Heart right ventricle (tissue), 16 donors: ENCODE data around the gene ZBP1. TPM values are rescaled to one million over a fixed set of nuclear protein-coding genes. Genes with fewer than 3 reads are reported as not detected.

ENCODE experiments used
- ATAC-seq, 8 donors: fragments of 200-7000 bp; cut with Tn5 transposase; one replicate each; pipeline ENCODE4 v1.9.1; 2020; ENCODE audit warnings: mild to moderate bottlenecking in 8 of 8, moderate library complexity in 8 of 8, moderate number of reproducible peaks in 1 of 8
- DNase-seq, 2 donors: peaks; one replicate each; pipeline ENCODE4 v3.0.0-alpha.2; 2020
- H3K27ac ChIP-seq, 10 donors: fragments of 200-600 bp; sonication (generic) in 2 of 10; one replicate each; pipeline versions ENCODE4 v1.5.0 to v1.8.0; 2020 to 2022; ENCODE audit warnings: mild to moderate bottlenecking in 3 of 10
- H3K27me3 ChIP-seq, 7 donors: fragments of 200-600 bp; one replicate each; pipeline ENCODE4 v1.8.0; 2021 to 2022; ENCODE audit warnings: mild to moderate bottlenecking in 2 of 7
- H3K36me3 ChIP-seq, 9 donors: fragments of 200-600 bp; sonication (generic) in 1 of 9; one replicate each; pipeline versions ENCODE4 v1.5.0 to v1.8.0; 2020 to 2022; ENCODE audit warnings: mild to moderate bottlenecking in 2 of 9
- H3K4me1 ChIP-seq, 9 donors: fragments of 200-600 bp; sonication (generic) in 1 of 9; one replicate each; pipeline versions ENCODE4 v1.5.0 to v1.8.0; 2020 to 2022; ENCODE audit warnings: mild to moderate bottlenecking in 4 of 9
- H3K4me3 ChIP-seq, 10 donors: fragments of 200-600 bp; sonication (generic) in 2 of 10; one replicate each; pipeline versions ENCODE4 v1.5.0 to v1.8.0; 2020 to 2022; ENCODE audit warnings: mild to moderate bottlenecking in 7 of 10, moderate library complexity in 2 of 10
- H3K9me3 ChIP-seq, 11 donors: fragments of 200-600 bp in 10 of 11; sonication (generic) in 2 of 11; one replicate each; pipeline versions ENCODE4 v1.5.0 to v1.8.0; 2013 to 2022; ENCODE audit warnings: mild to moderate bottlenecking in 2 of 11, control low read depth in 1 of 11, moderate library complexity in 1 of 11
- WGBS, 2 donors: extraction: QIAGEN DNeasy Blood & Tissue Kit; methylation state at CpG; one replicate each; pipeline ENCODE4 v1.1.7; 2013; ENCODE audit warnings: inconsistent platforms in 1 of 2; 5-methylcytosine and 5-hydroxymethylcytosine counted together
- intact Hi-C, 10 donors: fragments of 100-400 bp; cut with DNase I; formaldehyde crosslinking; loops; one replicate each; pipeline versions ENCODE4 v1.11.1 to v1.14.2; 2022
- polyA plus RNA-seq, 2 donors: library from polyadenylated mRNA; stranded (reverse); fragments of 200-250 nt; gene quantifications; one replicate each; pipeline ENCODE4 v1.2.3, GENCODE V29; 2013
- total RNA-seq, 10 donors: library from RNA; stranded (reverse); fragmentation: NEBNext Ultra II Directional in 3 of 10; extraction: Animal tissue kit (Norgen Biotek cat#: 25700) in 3 of 10; gene quantifications; one replicate each; pipeline versions ENCODE4 v1.2.1 to v1.2.4, GENCODE V29; 2021 to 2023
- TF ChIP-seq, protein P1 (sequence below), 9 donors: fragments of 200-600 bp; sonication (generic) in 2 of 9; IDR thresholded peaks; one replicate each; pipeline versions ENCODE4 v1.5.0 to v1.8.0; 2021 to 2022; ENCODE audit warnings: antibody characterized with exemption in 9 of 9, mild to moderate bottlenecking in 5 of 9, moderate library complexity in 1 of 9
- donor health status: Arrhythmogenic right ventricular cardiomyopathy.
- donor health status: ischemic (EF 13 %, LVEDD 7.1; RV severe dilation, severe dysfunction).
- donor health status: healthy with polysubstance abuse.
- donor health status: DM: no; HTN: yes; CAD: no.
- donor health status: DM: no; HTN: no; CAD: no.
- donor health status: ischemic (EF 25% LVEDD 6.9; RV normal size, moderate dysfunction).
- donor health status: ischemic (EF 25% LVEDD 5.7; RV mildly dilated, moderate dysfunction).
- donor health status: healthy.
- donor health status: DM: yes; HTN: yes; CAD: no.
- donor health status: Ischemic cardiomyopathy.
- donor health status: ischemic (EF 35%, LVEDD 5.7; RV mildly dilated, moderate dysfunction).
- donor health status: nonischemic (EF 11% LVEDD 7.7; RV severe dilation, severe dysfunction).
- donor health status: DM: yes; HTN: yes; CAD: no.
- donor health status: PGD.
- donor health status: ischemic (EF 29% LVEDD 5.4; RV normal size, mild dysfunction).
- donor health status: nonischemic (EF 23%, LVEDD 6.1; RV moderate dilation, normal function).

The ZBP1 gene
- total and polyA plus RNA-seq, 12 donors: 0.13 to 1.2 (median 0.31) TPM; not detected in 2

DNA sequence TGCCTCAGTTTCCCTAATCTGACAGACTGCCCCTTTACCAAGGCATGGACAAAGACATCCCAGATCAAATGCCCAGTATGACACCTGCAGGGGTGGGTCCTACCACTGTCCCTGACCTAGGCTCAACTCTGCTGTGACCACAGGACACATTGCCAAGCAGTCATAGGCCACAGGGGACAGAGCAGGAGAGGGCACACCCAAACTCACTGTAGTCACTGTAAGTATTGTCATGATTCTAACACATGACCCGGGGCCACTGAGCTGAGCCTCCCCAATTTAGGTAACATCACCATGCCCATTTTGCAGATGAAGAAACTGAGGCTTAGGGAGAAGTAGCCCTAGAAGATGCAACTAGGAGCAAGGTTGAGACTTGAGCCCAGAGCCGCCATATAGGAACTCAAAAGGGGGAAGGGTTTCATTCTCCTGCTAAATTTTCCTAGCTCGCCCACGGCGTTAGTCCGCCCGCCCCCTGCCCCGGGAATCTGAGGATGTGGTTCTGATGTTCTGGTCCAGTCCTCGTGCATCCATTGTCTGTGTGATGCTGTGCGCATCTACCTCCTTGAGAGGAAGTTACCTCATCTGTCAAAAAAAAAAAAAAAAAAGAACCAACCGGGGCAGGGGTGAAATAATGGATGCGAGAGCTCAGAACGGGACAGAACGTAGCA lies 44.8 kb upstream of the ZBP1 start:
- Histone ChIP-seq H3K27me3 (no peaks in the 10 kb centered on the region), H3K27ac (no peak overlapping the region), H3K4me3 (no peak overlapping the region), H3K4me1 (peaks cover 0 to 33% (median 8%) of the 10 kb centered on the region in 9 donors), H3K36me3 (peaks cover 0 to 6% (median 0%) of the 10 kb centered on the region in 9 donors), H3K9me3 (no peaks in the 10 kb centered on the region)
- intact Hi-C loops: no loop called here
- DNase-seq: no peak
- no peak for ATAC-seq
- WGBS, 2 donors: 86 to 90% methylated on average over 14 of the region's 14 CpGs
- TF ChIP-seq, protein P1, sequence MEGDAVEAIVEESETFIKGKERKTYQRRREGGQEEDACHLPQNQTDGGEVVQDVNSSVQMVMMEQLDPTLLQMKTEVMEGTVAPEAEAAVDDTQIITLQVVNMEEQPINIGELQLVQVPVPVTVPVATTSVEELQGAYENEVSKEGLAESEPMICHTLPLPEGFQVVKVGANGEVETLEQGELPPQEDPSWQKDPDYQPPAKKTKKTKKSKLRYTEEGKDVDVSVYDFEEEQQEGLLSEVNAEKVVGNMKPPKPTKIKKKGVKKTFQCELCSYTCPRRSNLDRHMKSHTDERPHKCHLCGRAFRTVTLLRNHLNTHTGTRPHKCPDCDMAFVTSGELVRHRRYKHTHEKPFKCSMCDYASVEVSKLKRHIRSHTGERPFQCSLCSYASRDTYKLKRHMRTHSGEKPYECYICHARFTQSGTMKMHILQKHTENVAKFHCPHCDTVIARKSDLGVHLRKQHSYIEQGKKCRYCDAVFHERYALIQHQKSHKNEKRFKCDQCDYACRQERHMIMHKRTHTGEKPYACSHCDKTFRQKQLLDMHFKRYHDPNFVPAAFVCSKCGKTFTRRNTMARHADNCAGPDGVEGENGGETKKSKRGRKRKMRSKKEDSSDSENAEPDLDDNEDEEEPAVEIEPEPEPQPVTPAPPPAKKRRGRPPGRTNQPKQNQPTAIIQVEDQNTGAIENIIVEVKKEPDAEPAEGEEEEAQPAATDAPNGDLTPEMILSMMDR (IDR thresholded peaks at IDR 0.05): no peak

DNA sequence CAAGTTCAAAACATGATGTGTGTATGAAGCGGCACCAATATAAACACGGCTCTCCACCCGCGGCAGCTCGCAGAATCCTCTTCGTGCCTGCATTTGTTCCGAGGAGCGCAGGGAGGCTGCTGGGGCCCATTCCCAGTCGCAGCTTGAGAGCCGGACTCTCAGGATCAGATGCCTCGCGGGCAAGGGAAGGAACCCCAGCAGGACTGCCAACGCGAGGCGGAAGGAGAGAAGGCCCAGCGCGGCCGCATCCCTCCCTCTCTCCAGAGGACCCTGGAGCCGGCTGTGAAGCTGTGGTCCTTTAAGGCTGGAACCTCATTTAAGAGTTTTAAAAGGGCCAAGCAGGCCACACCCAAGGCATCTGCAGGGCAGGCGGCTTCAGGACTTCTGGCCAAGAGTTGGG lies 44.2 kb upstream of the ZBP1 start:
- H3K27ac ChIP-seq: no peak overlapping the region
- no peak overlapping the region for H3K4me3 ChIP-seq
- peaks cover 0 to 7% (median 0%) of the 10 kb centered on the region in 9 donors for H3K36me3 ChIP-seq
- WGBS, 2 donors: 89 to 90% methylated on average over 20 of the region's 20 CpGs
- DNase-seq: no peak
- H3K9me3 ChIP-seq: no peaks in the 10 kb centered on the region
- TF ChIP-seq, protein P1 (IDR thresholded peaks at IDR 0.05): no peak
- no peak for ATAC-seq
- intact Hi-C loops: no loop called here
- H3K27me3 ChIP-seq: no peaks in the 10 kb centered on the region
- H3K4me1 ChIP-seq: peaks cover 0 to 33% (median 8%) of the 10 kb centered on the region in 9 donors

DNA sequence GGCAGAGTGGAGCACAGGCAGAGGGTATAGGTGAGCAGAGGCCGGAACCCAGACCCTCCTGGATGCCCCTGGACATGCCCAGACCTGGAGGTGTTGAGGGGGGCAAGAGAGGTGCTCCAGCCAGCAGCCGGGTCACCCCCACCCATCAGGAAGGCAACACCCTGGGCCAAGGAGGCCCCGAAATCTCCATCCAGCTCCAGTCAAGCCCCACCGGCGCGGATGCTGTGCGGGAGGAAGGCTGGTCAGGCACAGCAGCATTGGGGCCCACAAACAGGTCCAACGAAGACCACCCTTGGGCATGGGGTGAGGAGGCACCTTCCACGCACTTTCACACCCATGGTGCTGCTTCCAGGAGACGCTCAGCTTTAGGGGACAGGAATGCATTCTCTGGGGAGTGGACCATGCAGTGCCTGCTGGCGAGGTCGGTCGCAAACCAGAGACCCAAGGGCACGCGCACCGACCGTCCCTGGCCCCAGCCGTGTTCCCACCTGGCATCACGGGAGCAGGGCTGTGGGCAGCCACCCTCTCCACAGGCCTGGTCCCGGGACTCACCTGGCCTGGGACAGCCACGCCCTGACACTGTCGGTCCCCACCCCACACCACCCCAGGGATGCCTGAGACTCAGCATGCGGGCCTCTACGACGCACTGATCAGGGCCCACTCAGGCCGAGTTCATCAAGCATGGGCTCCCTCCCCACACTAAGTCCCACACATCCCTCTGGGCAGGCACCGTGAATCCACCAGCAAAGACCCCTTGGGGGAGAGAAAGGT lies 43.6 kb upstream of the ZBP1 start:
- no peak for DNase-seq
- intact Hi-C loops: no loop called here
- ATAC-seq: no peak
- peaks cover 0 to 13% (median 0%) of the 10 kb centered on the region in 9 donors for H3K36me3 ChIP-seq
- H3K4me3 ChIP-seq: no peak overlapping the region
- TF ChIP-seq, protein P1 (IDR thresholded peaks at IDR 0.05): no peak
- 93 to 97% methylated on average over 27 of the region's 27 CpGs for WGBS, 2 donors
- no peak overlapping the region for H3K27ac ChIP-seq
- H3K4me1 ChIP-seq: peaks cover 0 to 33% (median 8%) of the 10 kb centered on the region in 9 donors
- no peaks in the 10 kb centered on the region for H3K27me3 ChIP-seq
- H3K9me3 ChIP-seq: no peaks in the 10 kb centered on the region

DNA sequence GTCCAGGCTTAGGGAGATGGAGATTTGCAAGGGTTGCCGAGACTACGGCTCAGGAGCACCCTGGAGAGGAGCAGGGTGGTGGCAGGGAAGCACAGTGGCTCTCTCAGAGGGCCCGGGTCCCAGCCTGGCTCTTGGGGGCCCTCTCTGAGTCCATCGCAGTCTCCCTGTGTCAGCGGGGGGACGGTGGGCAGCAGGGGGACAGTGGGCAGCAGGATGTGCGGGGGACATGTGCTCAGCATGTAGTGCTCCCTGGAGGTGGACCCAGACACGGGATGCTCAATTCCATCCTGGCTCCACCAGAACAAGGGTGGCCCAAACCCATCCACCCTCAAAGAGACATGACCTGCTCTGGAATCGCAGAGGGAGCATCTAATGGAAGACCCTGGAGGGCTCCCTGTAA lies 43.0 kb upstream of the ZBP1 start:
- TF ChIP-seq, protein P1 (IDR thresholded peaks at IDR 0.05): no peak
- H3K27me3 ChIP-seq: no peaks in the 10 kb centered on the region
- intact Hi-C loops: no loop called here
- ATAC-seq (no peak), DNase-seq (no peak)
- no peaks in the 10 kb centered on the region for H3K9me3 ChIP-seq
- no peak overlapping the region for H3K27ac ChIP-seq
- H3K4me1 ChIP-seq: peaks cover 0 to 33% (median 5%) of the 10 kb centered on the region in 9 donors
- H3K36me3 ChIP-seq: peaks cover 0 to 19% (median 0%) of the 10 kb centered on the region in 9 donors
- 92 to 94% methylated on average over 9 of the region's 9 CpGs for WGBS, 2 donors
- H3K4me3 ChIP-seq: no peak overlapping the region
